ENCODE results near the gene SEC31A. TPM values are rescaled to one million over a fixed set of nuclear protein-coding genes. Genes with fewer than 3 reads are reported as not detected.
"Not testable (repeated sequence)": the region's sequence is repeated elsewhere in the genome, so short reads cannot be mapped to it uniquely, and the experiment has no call there.

SEC31A gene
- total and polyA plus RNA-seq, 2 experiments from 2014 or later, result 91.0 to 98.8 TPM

DNA sequence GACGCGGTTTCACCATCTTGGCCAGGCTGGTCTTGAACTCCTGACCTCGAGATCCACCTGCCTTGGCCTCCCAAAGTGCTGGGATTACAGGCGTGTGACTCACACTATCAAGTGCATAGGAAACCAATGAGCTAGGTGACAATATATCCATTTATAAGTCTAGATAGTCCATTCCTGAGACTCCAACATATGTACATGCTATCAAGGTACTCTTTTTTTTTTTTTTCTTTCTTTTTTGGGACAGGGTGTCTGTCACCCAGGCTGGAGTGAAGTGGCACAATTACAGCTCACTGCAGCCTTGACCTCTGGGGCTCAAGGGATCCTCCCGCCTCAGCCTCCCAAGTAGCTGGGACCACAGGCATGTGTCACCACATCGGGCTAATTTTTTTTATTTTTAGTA, 74.1 kb downstream of the SEC31A start:
- H3K9me3 Mint-ChIP-seq, result not testable (repeated sequence)

DNA sequence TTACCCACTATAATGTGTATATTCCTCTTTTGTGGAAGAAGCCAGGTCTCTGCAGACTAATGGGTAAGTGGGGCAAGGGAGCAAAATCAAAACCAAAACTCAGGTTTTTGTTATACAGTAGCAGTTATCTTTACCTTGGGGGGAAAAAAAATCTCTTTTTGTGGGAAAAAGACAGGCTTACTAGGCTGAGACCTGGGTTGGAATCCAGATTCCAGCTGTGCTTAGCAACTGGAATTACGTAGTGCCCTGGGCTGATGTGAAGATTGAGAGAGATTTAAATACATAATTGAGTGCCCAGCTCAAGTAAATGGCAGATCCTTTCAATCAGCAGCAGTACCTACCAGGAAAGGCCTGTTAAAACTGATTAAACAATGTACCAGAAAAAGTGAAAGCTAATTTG, 76.9 kb downstream of the SEC31A start:
- Mint-ChIP-seq H3K4me3 (no peak overlapping the region), H3K9me3 (no peaks in the 10 kb centered on the region), H3K36me3 (ENCODE audit: low read depth) (peaks cover 11% of the 10 kb centered on the region; the same call in 2 of the 3 replicates), H3K4me1 (peaks cover 9% of the 10 kb centered on the region), H3K27me3 (ENCODE audit: insufficient read depth, low read depth, poor library complexity) (peaks cover 52% of the 10 kb centered on the region), H3K27ac (no peak overlapping the region)
- Histone ChIP-seq H3K79me2 (replicated peaks; ENCODE audit: insufficient read depth) (no peaks in the 10 kb centered on the region), H3K4me3 (no peak overlapping the region), H3K9me2 (ENCODE audit: insufficient read depth) (no peaks in the 10 kb centered on the region), H3K27ac (ENCODE audit: low read depth) (no peak overlapping the region), H3K27me3 (ENCODE audit: insufficient read depth) (peaks cover 60% of the 10 kb centered on the region), H3K36me3 (ENCODE audit: insufficient read depth) (peaks cover 7% of the 10 kb centered on the region; the same call in 1 of the 2 replicates), H3K4me2 (no peak overlapping the region), H3K4me1 (ENCODE audit: insufficient read depth) (no peaks in the 10 kb centered on the region), H3F3A (replicated peaks; ENCODE audit: low read depth) (no peaks in the 10 kb centered on the region; the same call in 1 of the 2 replicates), H4K20me1 (replicated peaks; ENCODE audit: insufficient read depth) (peaks cover 14% of the 10 kb centered on the region; the same call in 1 of the 2 replicates), H2AFZ (no peak overlapping the region)
- TF ChIP-seq ZNF331 (CRISPR knock-in tag; IDR thresholded peaks at IDR 0.05; ENCODE audit: low read depth), result no peak
- no peak for TF ChIP-seq JUNB (IDR thresholded peaks at IDR 0.05; ENCODE audit: unreplicated experiment)
- TF ChIP-seq, protein P1, sequence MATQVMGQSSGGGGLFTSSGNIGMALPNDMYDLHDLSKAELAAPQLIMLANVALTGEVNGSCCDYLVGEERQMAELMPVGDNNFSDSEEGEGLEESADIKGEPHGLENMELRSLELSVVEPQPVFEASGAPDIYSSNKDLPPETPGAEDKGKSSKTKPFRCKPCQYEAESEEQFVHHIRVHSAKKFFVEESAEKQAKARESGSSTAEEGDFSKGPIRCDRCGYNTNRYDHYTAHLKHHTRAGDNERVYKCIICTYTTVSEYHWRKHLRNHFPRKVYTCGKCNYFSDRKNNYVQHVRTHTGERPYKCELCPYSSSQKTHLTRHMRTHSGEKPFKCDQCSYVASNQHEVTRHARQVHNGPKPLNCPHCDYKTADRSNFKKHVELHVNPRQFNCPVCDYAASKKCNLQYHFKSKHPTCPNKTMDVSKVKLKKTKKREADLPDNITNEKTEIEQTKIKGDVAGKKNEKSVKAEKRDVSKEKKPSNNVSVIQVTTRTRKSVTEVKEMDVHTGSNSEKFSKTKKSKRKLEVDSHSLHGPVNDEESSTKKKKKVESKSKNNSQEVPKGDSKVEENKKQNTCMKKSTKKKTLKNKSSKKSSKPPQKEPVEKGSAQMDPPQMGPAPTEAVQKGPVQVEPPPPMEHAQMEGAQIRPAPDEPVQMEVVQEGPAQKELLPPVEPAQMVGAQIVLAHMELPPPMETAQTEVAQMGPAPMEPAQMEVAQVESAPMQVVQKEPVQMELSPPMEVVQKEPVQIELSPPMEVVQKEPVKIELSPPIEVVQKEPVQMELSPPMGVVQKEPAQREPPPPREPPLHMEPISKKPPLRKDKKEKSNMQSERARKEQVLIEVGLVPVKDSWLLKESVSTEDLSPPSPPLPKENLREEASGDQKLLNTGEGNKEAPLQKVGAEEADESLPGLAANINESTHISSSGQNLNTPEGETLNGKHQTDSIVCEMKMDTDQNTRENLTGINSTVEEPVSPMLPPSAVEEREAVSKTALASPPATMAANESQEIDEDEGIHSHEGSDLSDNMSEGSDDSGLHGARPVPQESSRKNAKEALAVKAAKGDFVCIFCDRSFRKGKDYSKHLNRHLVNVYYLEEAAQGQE (IDR thresholded peaks at IDR 0.05; ENCODE audit: unreplicated experiment), result no peak
- no peak for TF ChIP-seq ZNF114 (CRISPR knock-in tag; IDR thresholded peaks at IDR 0.05)
- DNase-seq (ENCODE audit: low spot score), result no peak
- no peak for ATAC-seq

More for the DNA sequence above, 74.1 kb downstream of the SEC31A start:
- DNase-seq (ENCODE audit: low spot score); H3K27ac ChIP-seq (ENCODE audit: low read depth); H3K4me3 Mint-ChIP-seq; H3K4me2 ChIP-seq; H3K27ac Mint-ChIP-seq; H3K9me2 ChIP-seq (ENCODE audit: insufficient read depth); H3K4me1 ChIP-seq (ENCODE audit: insufficient read depth); H3K79me2 ChIP-seq (replicated peaks; ENCODE audit: insufficient read depth); H3K4me1 Mint-ChIP-seq; H2AFZ ChIP-seq; ATAC-seq; H3F3A ChIP-seq (replicated peaks; ENCODE audit: low read depth); H3K4me3 ChIP-seq: not testable (repeated sequence)
- peaks cover 34% of the 10 kb centered on the region for H3K27me3 ChIP-seq (ENCODE audit: insufficient read depth)
- H3K36me3 ChIP-seq (ENCODE audit: insufficient read depth), result peaks cover 32% of the 10 kb centered on the region
- Mint-ChIP-seq H3K36me3 (ENCODE audit: low read depth) (peaks cover 27% of the 10 kb centered on the region; the same call in 2 of the 3 replicates), H3K27me3 (ENCODE audit: insufficient read depth, low read depth, poor library complexity) (peaks cover 28% of the 10 kb centered on the region)
- peaks cover 14% of the 10 kb centered on the region; the same call in 1 of the 2 replicates for H4K20me1 ChIP-seq (replicated peaks; ENCODE audit: insufficient read depth)

DNA sequence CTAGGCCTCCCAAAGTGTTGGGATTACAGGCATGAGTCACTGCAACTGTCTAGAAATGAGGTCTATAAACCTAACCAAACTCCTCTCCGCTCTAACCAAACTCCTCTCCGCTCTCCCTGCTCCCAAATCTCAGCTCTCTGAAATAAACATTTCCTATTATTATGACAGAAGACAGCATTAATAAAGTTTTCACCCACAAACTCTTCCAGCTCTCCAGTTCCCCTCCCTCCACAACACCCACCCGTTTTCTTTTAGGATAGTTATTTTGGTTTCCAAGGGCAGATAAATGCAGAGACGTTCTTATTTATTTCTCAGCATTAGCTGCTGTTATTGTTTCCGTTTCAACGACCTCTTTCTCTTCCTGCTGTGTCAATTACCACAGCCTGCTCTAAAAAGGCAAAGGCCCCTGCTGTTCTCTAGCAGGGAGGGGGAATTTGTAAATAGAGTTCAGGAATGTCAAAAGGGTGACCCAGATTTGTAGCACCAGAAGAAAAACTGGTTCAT, 79.1 kb downstream of the SEC31A start:
- peaks cover 59% of the 10 kb centered on the region for H3K27me3 Mint-ChIP-seq (ENCODE audit: insufficient read depth, low read depth, poor library complexity)
- no peaks in the 10 kb centered on the region for H3K79me2 ChIP-seq (replicated peaks; ENCODE audit: insufficient read depth)
- H3K27me3 ChIP-seq (ENCODE audit: insufficient read depth), result peaks cover 80% of the 10 kb centered on the region
- DNase-seq (ENCODE audit: low spot score) (peak; percentile 73), ATAC-seq (peak; percentile 81)
- H3K4me1 Mint-ChIP-seq, result peaks cover 8% of the 10 kb centered on the region
- H4K20me1 ChIP-seq (replicated peaks; ENCODE audit: insufficient read depth), result peaks cover 14% of the 10 kb centered on the region; the same call in 1 of the 2 replicates
- no peak overlapping the region for H3K27ac ChIP-seq (ENCODE audit: low read depth)
- H3K36me3 Mint-ChIP-seq (ENCODE audit: low read depth), result peaks cover 1% of the 10 kb centered on the region; the same call in 2 of the 3 replicates
- no peak overlapping the region for H2AFZ ChIP-seq
- H3K27ac Mint-ChIP-seq, result no peak overlapping the region
- no peaks in the 10 kb centered on the region for H3K9me2 ChIP-seq (ENCODE audit: insufficient read depth)
- H3K4me3 ChIP-seq, result no peak overlapping the region
- H3K4me3 Mint-ChIP-seq, result peak overlapping the region; percentile 41; the same call in 2 of the 3 replicates
- no peaks in the 10 kb centered on the region for H3K4me1 ChIP-seq (ENCODE audit: insufficient read depth)
- H3F3A ChIP-seq (replicated peaks; ENCODE audit: low read depth), result no peaks in the 10 kb centered on the region; the same call in 1 of the 2 replicates
- 0 out of 2 replicates have a peak, but pooled peaks have one; percentile 8 for TF ChIP-seq NANOG (IDR thresholded peaks at IDR 0.05; ENCODE audit: borderline replicate concordance)
- no peak for TF ChIP-seq JUNB (IDR thresholded peaks at IDR 0.05; ENCODE audit: unreplicated experiment)
- H3K36me3 ChIP-seq (ENCODE audit: insufficient read depth), result no peaks in the 10 kb centered on the region
- no peaks in the 10 kb centered on the region for H3K9me3 Mint-ChIP-seq
- H3K4me2 ChIP-seq, result peak overlapping the region; percentile 17; the same call in 1 of the 2 replicates

Measured in GM23338 (cell line).